ENCODE results near the gene SOBP. TPM values are rescaled to one million over a fixed set of nuclear protein-coding genes. Genes with fewer than 3 reads are reported as not detected.

The SOBP gene
- total RNA-seq, 4 donors from 2014 or later = 0.27 to 2.7 (median 1.5) TPM

DNA sequence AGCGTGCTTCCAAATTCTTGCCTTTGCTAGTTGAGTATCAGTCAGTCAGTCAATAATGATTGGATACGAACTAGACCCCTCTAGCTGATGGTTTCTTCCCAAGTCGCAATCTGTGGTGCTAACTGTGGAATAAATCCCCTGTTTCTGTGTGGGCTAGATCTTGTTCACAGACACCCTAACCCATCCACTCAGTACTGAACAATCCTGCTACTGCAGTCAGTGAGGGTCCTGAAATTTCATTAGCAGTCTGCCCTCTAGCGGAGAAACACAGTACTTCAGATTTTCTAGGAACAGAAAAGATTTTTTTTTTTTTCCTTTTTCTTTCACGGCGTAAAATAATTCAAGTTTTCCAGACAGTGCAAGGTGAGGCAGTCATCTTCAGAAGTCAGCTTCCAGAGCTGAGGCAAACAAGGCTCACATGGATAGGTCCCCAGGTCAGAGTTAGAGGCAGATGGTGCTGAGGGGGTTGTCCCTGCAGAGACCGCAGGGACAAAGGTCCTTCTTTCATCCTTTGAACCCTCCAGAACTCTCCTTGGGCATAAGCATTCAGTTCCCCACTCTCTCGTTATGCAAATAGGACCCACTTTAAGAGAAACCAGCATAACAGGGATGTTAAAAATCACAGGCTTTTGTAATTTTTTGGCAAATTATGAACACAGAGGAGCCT is 214.6 kb downstream of the SOBP start:
- DNase-seq (ENCODE audit: low spot score in 2 of 2) = peak in 1 of 2 donors; percentile 32
- no peak overlapping the region for H3K4me3 ChIP-seq (ENCODE audit: low read depth, poor library complexity, severe bottlenecking)
- intact Hi-C loops (cut with DNase I; ENCODE audit: low total_unique reads) = no loop called here
- 43 to 51% methylated on average over 8 of the region's 8 CpGs for WGBS, 2 donors
- TF ChIP-seq, protein P1, sequence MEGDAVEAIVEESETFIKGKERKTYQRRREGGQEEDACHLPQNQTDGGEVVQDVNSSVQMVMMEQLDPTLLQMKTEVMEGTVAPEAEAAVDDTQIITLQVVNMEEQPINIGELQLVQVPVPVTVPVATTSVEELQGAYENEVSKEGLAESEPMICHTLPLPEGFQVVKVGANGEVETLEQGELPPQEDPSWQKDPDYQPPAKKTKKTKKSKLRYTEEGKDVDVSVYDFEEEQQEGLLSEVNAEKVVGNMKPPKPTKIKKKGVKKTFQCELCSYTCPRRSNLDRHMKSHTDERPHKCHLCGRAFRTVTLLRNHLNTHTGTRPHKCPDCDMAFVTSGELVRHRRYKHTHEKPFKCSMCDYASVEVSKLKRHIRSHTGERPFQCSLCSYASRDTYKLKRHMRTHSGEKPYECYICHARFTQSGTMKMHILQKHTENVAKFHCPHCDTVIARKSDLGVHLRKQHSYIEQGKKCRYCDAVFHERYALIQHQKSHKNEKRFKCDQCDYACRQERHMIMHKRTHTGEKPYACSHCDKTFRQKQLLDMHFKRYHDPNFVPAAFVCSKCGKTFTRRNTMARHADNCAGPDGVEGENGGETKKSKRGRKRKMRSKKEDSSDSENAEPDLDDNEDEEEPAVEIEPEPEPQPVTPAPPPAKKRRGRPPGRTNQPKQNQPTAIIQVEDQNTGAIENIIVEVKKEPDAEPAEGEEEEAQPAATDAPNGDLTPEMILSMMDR (IDR thresholded peaks at IDR 0.05) = peak in 1 of 3 donors; percentile 60
- no peak for TF ChIP-seq POLR2A (IDR thresholded peaks at IDR 0.05)

DNA sequence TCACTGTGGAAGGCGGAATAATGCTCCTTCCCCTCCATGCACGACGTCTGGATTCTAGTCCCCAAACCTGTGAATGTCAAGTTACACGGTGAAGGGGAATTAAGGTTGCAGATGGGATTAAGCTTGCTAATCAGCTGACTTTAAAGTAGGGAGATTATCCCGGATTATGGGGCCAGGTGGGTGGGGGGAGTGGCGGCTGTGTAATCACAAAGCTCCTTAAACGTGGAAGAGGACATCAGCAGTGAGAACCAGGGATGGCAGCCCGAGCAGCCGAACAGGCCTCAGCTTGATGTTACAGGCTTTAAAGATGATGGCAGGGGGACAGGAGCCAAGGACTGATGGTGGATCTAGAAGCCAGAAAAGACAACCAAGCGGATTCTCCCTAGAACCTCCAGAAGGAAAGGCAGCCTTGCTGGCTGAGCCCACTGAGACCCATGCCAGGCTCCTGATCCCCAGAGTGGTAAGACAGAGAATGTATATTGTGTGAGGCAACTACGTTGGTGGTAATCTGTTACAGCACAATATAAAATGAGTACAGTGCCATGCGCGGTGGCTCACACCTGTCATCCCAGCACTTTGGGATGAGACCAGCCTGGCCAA is 216.7 kb downstream of the SOBP start:
- WGBS, 2 donors = 82 to 85% methylated on average over 13 of the region's 13 CpGs

DNA sequence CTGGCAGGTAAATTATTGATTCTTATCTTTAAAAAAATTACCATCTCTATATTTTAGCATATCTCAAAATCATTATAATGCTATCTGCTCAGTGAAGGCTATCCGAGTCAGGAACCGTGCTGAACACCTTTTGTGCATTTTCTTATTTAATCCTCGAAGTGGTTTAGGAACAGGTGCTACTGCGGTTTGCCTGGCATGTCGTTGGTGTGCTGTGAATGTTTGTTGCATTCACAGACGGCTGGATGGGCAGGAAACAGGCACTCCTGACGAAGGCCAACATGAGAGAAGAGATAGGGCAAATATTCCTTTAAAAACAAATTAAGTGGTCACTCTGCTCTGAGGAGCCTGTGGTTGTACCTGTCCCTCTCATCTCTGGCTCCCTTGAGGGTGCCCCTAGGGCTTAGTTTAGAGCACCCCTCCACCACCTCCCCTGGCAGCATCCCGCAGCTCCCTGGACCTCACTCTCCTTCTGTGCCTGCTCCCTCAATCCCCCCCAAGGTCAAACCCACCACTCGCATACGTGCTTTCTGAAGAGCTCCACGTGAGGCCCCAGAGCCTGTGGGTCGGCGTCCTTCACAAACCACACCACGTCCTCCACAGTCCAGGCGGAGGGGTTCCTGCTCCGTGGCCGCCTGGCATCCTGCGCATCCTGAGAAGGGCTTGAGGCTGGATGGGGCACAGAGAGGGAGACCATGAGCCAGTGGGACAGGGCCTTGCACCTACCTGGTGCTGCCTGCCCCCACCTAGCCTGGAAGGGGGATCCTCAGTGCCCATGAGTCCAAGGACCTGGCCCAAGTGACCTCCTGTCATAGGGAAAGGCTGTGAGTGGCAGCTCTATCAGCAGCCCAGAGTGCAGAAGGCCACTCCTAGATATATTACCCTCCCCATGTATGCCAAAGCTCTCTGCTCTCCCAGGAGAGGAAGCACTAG is 217.7 kb downstream of the SOBP start:
- 87 to 93% methylated on average over 18 of the region's 18 CpGs for WGBS, 2 donors
- TF ChIP-seq, protein P1 (IDR thresholded peaks at IDR 0.05) = no peak
- no peak for TF ChIP-seq POLR2A (IDR thresholded peaks at IDR 0.05)
- intact Hi-C loops (cut with DNase I; ENCODE audit: low total_unique reads) = no loop called here
- H3K4me3 ChIP-seq (ENCODE audit: low read depth, poor library complexity, severe bottlenecking) = no peak overlapping the region
- peak in 1 of 2 donors; percentile 68 for DNase-seq (ENCODE audit: low spot score in 2 of 2)

More for the DNA sequence above, 216.7 kb downstream of the SOBP start:
- TF ChIP-seq, protein P1 (IDR thresholded peaks at IDR 0.05) = no peak
- no peak for TF ChIP-seq POLR2A (IDR thresholded peaks at IDR 0.05)
- intact Hi-C loops (cut with DNase I; ENCODE audit: low total_unique reads) = no loop called here
- H3K4me3 ChIP-seq (ENCODE audit: low read depth, poor library complexity, severe bottlenecking) = no peak overlapping the region
- DNase-seq (ENCODE audit: low spot score in 2 of 2) = peak in 1 of 2 donors; percentile 70

DNA sequence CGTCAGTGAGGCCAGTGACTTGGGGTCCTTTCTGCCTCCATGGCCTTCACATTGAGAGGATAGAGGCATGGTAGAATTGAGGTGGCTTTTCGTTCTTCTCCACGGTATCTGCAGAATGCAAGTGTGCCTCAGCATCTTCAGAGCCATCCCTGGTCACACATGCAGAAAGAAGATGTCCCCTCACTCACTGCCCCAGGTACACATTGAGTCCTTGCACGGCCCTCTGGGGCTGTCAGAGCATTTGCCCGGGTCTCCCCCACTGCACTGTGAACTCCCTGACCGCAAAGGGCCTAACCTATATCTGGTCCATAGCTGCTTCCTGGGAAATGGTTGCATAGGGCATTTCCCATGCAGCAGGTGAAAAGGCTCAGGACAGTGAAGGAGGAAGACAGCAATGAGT is 218.5 kb downstream of the SOBP start:
- TF ChIP-seq, protein P1 (IDR thresholded peaks at IDR 0.05) = no peak
- TF ChIP-seq POLR2A (IDR thresholded peaks at IDR 0.05) = no peak
- peak in 1 of 2 donors; percentile 52 for DNase-seq (ENCODE audit: low spot score in 2 of 2)
- 89 to 91% methylated on average over 6 of the region's 6 CpGs for WGBS, 2 donors
- intact Hi-C loops (cut with DNase I; ENCODE audit: low total_unique reads) = no loop called here
- no peak overlapping the region for H3K4me3 ChIP-seq (ENCODE audit: low read depth, poor library complexity, severe bottlenecking)

DNA sequence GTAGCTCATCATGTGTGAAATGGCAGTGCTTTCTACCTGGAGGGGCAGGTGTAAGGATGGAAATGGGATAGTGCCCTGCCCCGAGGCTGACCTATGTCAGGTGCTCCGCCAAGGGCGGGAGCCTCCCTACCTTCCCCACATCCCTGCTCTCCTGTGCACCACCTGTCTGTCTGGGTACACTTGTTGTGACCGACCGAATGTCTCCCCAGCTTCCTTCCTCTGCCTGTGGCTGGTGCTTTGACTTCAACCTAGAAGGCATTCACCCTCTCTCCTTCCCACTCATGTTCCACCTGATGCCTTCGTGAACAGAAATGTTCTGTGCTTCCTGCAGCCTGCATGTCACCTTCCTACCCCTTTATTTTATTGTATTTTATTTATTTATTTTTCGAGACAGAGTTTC is 219.4 kb downstream of the SOBP start:
- DNase-seq (ENCODE audit: low spot score in 2 of 2) = peak in 1 of 2 donors; percentile 25
- whole genome bisulfite sequencing, 2 donors = 86 to 94% methylated on average over 7 of the region's 7 CpGs
- intact Hi-C loops (cut with DNase I; ENCODE audit: low total_unique reads) = no loop called here
- no peak overlapping the region for H3K4me3 ChIP-seq (ENCODE audit: low read depth, poor library complexity, severe bottlenecking)
- no peak for TF ChIP-seq POLR2A (IDR thresholded peaks at IDR 0.05)
- TF ChIP-seq, protein P1 (IDR thresholded peaks at IDR 0.05) = no peak

Other genes with a start within 250 kb of the SOBP start
- 10 to 100 TPM in 3 of 4 donors, 1 to 10 TPM in 1; 6.9 to 14.8 (median 11.4) TPM for gene PDSS2, start 30.6 kb upstream of the SOBP start, total RNA-seq